WTC11 (cell line): ENCODE results near the gene AQP11. TPM values are rescaled to one million over a fixed set of nuclear protein-coding genes. Genes with fewer than 3 reads are reported as not detected.
A peak's percentile ranks its signal among the peaks of the same experiment; 100 is the strongest.

Experiments used
- ATAC-seq: fragments of 200-7000 bp; cut with Tn5 transposase; 2 replicates; pipeline ENCODE4 v1.10.0; 2021; ENCODE audit warnings: mild to moderate bottlenecking, moderate library complexity
- CTCF ChIA-PET: fragments of 300-600 bp; sonication (Branson Sonifier 250); formaldehyde crosslinking; loops from one replicate; lab custom pipeline; 2021; ENCODE audit warnings: antibody characterized with exemption; lab: Charles Lee
- POLR2A ChIA-PET: fragments of 350-600 bp; sonication (Branson Sonifier 250); formaldehyde crosslinking; loops from one replicate; lab custom pipeline; 2021; ENCODE audit warnings: antibody characterized with exemption; lab: Charles Lee
- DNase-seq: peaks from one replicate; pipeline ENCODE4 v3.0.0; 2021; ENCODE audit warnings: low spot score
- H3K27ac Mint-ChIP-seq: 2 replicates; pipeline ENCODE4 v1.8.0; 2021; ENCODE audit warnings: mixed read lengths
- H3K27me3 Mint-ChIP-seq: 2 replicates; pipeline ENCODE4 v1.8.0; 2021; ENCODE audit warnings: low read depth, mild to moderate bottlenecking, moderate library complexity, mixed read lengths
- H3K36me3 Mint-ChIP-seq: 2 replicates; pipeline ENCODE4 v1.8.0; 2021; ENCODE audit warnings: mixed read lengths
- H3K4me1 Mint-ChIP-seq: 2 replicates; pipeline ENCODE4 v1.8.0; 2022; ENCODE audit warnings: mixed read lengths
- H3K4me3 Mint-ChIP-seq: 2 replicates; pipeline ENCODE4 v1.8.0; 2021; ENCODE audit warnings: mild to moderate bottlenecking, moderate library complexity, mixed read lengths
- H3K9me3 Mint-ChIP-seq: 2 replicates; pipeline ENCODE4 v1.8.0; 2021; ENCODE audit warnings: mixed read lengths
- ELF4 ChIP-seq: sonication (generic); formaldehyde crosslinking; IDR thresholded peaks from 2 replicates; pipeline ENCODE4 v1.8.1; 2022; ENCODE audit warnings: low read depth, mild to moderate bottlenecking, moderate library complexity, missing genetic modification reagents
- ESRRA ChIP-seq: sonication (generic); formaldehyde crosslinking; IDR thresholded peaks from 2 replicates; pipeline ENCODE4 v1.8.1; 2022; ENCODE audit warnings: mild to moderate bottlenecking, missing genetic modification reagents, borderline replicate concordance
- GRHL2 ChIP-seq: fragments of 250-450 bp; sonication (Bioruptor Pico); IDR thresholded peaks from 2 replicates; pipeline ENCODE4 v1.8.0; 2022; ENCODE audit warnings: mild to moderate bottlenecking, moderate library complexity; ENCODE audit not compliant: insufficient replicate concordance, severe bottlenecking
- JUN ChIP-seq: sonication (generic); formaldehyde crosslinking; IDR thresholded peaks from 2 replicates; pipeline ENCODE4 v1.8.0; 2023; ENCODE audit warnings: mild to moderate bottlenecking, missing genetic modification reagents
- MYBL2 ChIP-seq: sonication (generic); formaldehyde crosslinking; IDR thresholded peaks from 2 replicates; pipeline ENCODE4 v1.8.1; 2023; ENCODE audit warnings: mild to moderate bottlenecking, moderate library complexity, missing genetic modification reagents
- NFYB ChIP-seq: sonication (generic); formaldehyde crosslinking; conservative IDR thresholded peaks from 2 replicates; pipeline ENCODE4 v1.8.0; 2022; ENCODE audit warnings: low read depth, missing genetic modification reagents
- SP1 ChIP-seq: sonication (generic); formaldehyde crosslinking; conservative IDR thresholded peaks from 2 replicates; pipeline ENCODE4 v1.8.1; 2022; ENCODE audit warnings: missing genetic modification reagents
- TCF7 ChIP-seq: sonication (generic); formaldehyde crosslinking; IDR thresholded peaks from 2 replicates; pipeline ENCODE4 v1.8.0; 2022; ENCODE audit warnings: mild to moderate bottlenecking, low read depth, missing genetic modification reagents, moderate library complexity
- ZBTB21 ChIP-seq: sonication (generic); formaldehyde crosslinking; IDR thresholded peaks from 2 replicates; pipeline ENCODE4 v1.8.1; 2023; ENCODE audit warnings: mild to moderate bottlenecking, missing genetic modification reagents, borderline replicate concordance
- ZNF396 ChIP-seq: fragments of 250-450 bp; sonication (Bioruptor Pico); IDR thresholded peaks from 2 replicates; pipeline ENCODE4 v1.8.0; 2021; ENCODE audit warnings: mild to moderate bottlenecking, moderate library complexity, borderline replicate concordance
- total RNA-seq: library from RNA; stranded (reverse); gene quantifications from 3 replicates; pipeline ENCODE4 v1.2.3, GENCODE V29; 2021
- TF ChIP-seq, protein P1 (sequence below): sonication (generic); formaldehyde crosslinking; IDR thresholded peaks from 2 replicates; pipeline ENCODE4 v1.8.1; 2022; ENCODE audit warnings: mild to moderate bottlenecking, moderate library complexity, missing genetic modification reagents
- TF ChIP-seq, protein P2 (sequence below): sonication (generic); formaldehyde crosslinking; conservative IDR thresholded peaks from 2 replicates; pipeline ENCODE4 v1.8.1; 2023; ENCODE audit warnings: mild to moderate bottlenecking, low read depth, missing genetic modification reagents, moderate library complexity
- TF ChIP-seq, protein P3 (sequence below): sonication (generic); formaldehyde crosslinking; IDR thresholded peaks from 2 replicates; pipeline ENCODE4 v1.8.1; 2023; ENCODE audit warnings: mild to moderate bottlenecking, moderate library complexity, missing genetic modification reagents
- TF ChIP-seq, protein P4 (sequence below): sonication (generic); formaldehyde crosslinking; IDR thresholded peaks from 2 replicates; pipeline ENCODE4 v1.8.1; 2023; ENCODE audit warnings: mild to moderate bottlenecking, missing genetic modification reagents, borderline replicate concordance
- TF ChIP-seq, protein P5 (sequence below): fragments of 250-450 bp; sonication (Bioruptor Pico); IDR thresholded peaks from 2 replicates; pipeline ENCODE4 v1.9.0; 2021; ENCODE audit warnings: mild to moderate bottlenecking, borderline replicate concordance

Gene AQP11
- total RNA-seq, 1 experiment from 2014 or later: 1.2 TPM

DNA sequence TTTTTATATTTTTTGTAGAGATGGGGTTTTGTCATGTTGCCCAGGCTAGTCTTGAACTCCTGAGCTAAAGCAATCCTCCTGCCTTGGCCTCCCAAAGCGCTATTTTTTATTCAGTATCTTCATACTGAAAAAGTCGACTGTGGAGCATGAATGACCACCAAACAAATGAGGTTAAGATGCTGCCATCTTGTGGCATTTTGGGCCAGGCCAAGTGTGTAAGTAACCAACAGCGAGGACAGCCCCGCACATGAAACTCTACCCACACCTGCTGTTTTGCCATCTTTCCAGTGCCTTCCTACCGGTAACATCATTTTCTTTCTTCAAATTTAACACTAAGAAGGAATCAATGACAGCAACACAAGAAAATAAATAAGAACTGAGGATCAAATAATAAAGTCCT, 32.2 kb upstream of the AQP11 start (continued):
- TF ChIP-seq, protein P1, sequence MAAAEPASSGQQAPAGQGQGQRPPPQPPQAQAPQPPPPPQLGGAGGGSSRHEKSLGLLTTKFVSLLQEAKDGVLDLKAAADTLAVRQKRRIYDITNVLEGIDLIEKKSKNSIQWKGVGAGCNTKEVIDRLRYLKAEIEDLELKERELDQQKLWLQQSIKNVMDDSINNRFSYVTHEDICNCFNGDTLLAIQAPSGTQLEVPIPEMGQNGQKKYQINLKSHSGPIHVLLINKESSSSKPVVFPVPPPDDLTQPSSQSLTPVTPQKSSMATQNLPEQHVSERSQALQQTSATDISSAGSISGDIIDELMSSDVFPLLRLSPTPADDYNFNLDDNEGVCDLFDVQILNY: no peak
- TF ChIP-seq ZNF396: no peak

DNA sequence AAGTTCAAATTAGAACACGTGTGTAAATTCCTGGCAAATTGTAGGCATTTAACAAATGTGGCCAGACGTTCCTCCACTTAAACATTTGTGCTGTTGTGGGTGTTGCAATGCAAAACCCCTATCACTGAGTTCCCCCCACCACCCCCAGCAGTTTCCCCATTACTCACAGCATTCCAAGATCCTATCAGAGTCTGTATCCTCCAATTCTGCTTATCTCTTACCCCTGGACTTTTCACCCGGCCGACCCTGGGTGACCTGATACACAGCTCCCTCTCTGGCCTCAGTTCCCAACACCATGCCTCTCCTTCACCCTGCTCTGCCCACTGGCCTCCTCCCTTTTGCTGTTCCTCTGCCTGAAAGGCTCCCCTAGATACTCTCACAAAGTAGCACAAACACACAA, 31.4 kb upstream of the AQP11 start:
- no peak for DNase-seq
- Mint-ChIP-seq H3K36me3 (no peaks in the 10 kb centered on the region), H3K4me3 (no peak overlapping the region), H3K4me1 (no peaks in the 10 kb centered on the region), H3K27ac (peak overlapping the region; percentile 0; the same call in 1 of the 2 replicates), H3K9me3 (peaks cover 9% of the 10 kb centered on the region; the same call in 1 of the 2 replicates), H3K27me3 (no peaks in the 10 kb centered on the region)
- POLR2A ChIA-PET: no interaction called here
- CTCF ChIA-PET: interaction anchor here (1.2 to 1.8 kb wide), 6 partner anchors 11 to 366 kb away, joined by 3 to 7 read pairs (median 5); no protein-coding TSS in a partner anchor
- TF ChIP-seq ZBTB21 (CRISPR knock-in tag) (no peak), NFYB (CRISPR knock-in tag) (no peak), ELF4 (CRISPR knock-in tag) (no peak), JUN (CRISPR knock-in tag) (no peak), ZNF396 (no peak)
- TF ChIP-seq, protein P2, sequence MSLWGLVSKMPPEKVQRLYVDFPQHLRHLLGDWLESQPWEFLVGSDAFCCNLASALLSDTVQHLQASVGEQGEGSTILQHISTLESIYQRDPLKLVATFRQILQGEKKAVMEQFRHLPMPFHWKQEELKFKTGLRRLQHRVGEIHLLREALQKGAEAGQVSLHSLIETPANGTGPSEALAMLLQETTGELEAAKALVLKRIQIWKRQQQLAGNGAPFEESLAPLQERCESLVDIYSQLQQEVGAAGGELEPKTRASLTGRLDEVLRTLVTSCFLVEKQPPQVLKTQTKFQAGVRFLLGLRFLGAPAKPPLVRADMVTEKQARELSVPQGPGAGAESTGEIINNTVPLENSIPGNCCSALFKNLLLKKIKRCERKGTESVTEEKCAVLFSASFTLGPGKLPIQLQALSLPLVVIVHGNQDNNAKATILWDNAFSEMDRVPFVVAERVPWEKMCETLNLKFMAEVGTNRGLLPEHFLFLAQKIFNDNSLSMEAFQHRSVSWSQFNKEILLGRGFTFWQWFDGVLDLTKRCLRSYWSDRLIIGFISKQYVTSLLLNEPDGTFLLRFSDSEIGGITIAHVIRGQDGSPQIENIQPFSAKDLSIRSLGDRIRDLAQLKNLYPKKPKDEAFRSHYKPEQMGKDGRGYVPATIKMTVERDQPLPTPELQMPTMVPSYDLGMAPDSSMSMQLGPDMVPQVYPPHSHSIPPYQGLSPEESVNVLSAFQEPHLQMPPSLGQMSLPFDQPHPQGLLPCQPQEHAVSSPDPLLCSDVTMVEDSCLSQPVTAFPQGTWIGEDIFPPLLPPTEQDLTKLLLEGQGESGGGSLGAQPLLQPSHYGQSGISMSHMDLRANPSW: no peak
- no peak for ATAC-seq

DNA sequence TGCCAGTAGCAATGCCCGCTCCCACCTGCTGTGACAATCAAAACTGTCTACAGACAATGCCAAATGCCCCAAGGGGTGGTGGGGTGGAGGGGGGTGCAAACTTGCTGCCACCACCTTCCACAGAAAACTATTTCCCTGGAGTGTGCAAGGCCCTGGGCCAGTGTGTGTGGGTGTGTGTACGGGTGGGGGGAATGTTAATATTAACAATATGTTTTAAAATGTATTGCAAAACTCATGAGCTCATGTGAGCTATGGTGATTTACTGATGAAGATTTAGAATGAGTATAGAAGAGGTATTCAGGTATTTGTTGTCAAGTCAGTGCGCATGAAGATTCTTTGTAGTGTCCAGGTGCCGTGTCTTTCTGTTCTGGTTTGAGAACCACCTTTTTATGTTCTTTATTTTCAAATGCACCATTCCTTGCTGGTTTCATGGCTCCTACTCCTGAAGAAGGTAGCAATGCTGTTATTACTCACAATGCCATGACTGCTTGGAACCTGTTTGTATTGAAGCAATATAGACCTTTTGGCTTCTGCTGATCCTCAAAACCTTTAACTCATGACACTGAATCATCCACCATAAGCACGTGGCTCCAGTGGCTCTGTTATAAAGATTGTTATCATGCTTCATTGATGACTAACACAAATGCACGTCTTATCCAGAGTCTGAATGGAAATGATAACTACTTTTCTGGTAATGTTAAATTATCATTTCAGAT, 29.9 kb upstream of the AQP11 start:
- no peaks in the 10 kb centered on the region; the same call in 1 of the 2 replicates for H3K27me3 Mint-ChIP-seq
- ChIA-PET CTCF (interaction anchor here (0.7 kb wide), 1 partner anchor 364 kb away, joined by 3 read pairs; no protein-coding TSS in a partner anchor), POLR2A (no interaction called here)
- H3K9me3 Mint-ChIP-seq: peaks cover 12% of the 10 kb centered on the region; the same call in 1 of the 2 replicates
- no peaks in the 10 kb centered on the region for H3K4me1 Mint-ChIP-seq
- no peak overlapping the region for H3K4me3 Mint-ChIP-seq
- no peak for DNase-seq
- ATAC-seq: no peak
- no peaks in the 10 kb centered on the region for H3K36me3 Mint-ChIP-seq
- H3K27ac Mint-ChIP-seq: no peak overlapping the region
- TF ChIP-seq ESRRA (CRISPR knock-in tag) (no peak), SP1 (CRISPR knock-in tag) (no peak), MYBL2 (CRISPR knock-in tag) (no peak), GRHL2 (CRISPR knock-in tag) (no peak), TCF7 (CRISPR knock-in tag) (no peak), ELF4 (CRISPR knock-in tag) (no peak)
- TF ChIP-seq, protein P3, sequence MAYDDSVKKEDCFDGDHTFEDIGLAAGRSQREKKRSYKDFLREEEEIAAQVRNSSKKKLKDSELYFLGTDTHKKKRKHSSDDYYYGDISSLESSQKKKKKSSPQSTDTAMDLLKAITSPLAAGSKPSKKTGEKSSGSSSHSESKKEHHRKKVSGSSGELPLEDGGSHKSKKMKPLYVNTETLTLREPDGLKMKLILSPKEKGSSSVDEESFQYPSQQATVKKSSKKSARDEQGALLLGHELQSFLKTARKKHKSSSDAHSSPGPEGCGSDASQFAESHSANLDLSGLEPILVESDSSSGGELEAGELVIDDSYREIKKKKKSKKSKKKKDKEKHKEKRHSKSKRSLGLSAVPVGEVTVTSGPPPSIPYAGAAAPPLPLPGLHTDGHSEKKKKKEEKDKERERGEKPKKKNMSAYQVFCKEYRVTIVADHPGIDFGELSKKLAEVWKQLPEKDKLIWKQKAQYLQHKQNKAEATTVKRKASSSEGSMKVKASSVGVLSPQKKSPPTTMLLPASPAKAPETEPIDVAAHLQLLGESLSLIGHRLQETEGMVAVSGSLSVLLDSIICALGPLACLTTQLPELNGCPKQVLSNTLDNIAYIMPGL: no peak
- TF ChIP-seq, protein P4, sequence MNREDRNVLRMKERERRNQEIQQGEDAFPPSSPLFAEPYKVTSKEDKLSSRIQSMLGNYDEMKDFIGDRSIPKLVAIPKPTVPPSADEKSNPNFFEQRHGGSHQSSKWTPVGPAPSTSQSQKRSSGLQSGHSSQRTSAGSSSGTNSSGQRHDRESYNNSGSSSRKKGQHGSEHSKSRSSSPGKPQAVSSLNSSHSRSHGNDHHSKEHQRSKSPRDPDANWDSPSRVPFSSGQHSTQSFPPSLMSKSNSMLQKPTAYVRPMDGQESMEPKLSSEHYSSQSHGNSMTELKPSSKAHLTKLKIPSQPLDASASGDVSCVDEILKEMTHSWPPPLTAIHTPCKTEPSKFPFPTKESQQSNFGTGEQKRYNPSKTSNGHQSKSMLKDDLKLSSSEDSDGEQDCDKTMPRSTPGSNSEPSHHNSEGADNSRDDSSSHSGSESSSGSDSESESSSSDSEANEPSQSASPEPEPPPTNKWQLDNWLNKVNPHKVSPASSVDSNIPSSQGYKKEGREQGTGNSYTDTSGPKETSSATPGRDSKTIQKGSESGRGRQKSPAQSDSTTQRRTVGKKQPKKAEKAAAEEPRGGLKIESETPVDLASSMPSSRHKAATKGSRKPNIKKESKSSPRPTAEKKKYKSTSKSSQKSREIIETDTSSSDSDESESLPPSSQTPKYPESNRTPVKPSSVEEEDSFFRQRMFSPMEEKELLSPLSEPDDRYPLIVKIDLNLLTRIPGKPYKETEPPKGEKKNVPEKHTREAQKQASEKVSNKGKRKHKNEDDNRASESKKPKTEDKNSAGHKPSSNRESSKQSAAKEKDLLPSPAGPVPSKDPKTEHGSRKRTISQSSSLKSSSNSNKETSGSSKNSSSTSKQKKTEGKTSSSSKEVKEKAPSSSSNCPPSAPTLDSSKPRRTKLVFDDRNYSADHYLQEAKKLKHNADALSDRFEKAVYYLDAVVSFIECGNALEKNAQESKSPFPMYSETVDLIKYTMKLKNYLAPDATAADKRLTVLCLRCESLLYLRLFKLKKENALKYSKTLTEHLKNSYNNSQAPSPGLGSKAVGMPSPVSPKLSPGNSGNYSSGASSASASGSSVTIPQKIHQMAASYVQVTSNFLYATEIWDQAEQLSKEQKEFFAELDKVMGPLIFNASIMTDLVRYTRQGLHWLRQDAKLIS (CRISPR knock-in tag): no peak
- TF ChIP-seq, protein P1: no peak
- TF ChIP-seq, protein P5, sequence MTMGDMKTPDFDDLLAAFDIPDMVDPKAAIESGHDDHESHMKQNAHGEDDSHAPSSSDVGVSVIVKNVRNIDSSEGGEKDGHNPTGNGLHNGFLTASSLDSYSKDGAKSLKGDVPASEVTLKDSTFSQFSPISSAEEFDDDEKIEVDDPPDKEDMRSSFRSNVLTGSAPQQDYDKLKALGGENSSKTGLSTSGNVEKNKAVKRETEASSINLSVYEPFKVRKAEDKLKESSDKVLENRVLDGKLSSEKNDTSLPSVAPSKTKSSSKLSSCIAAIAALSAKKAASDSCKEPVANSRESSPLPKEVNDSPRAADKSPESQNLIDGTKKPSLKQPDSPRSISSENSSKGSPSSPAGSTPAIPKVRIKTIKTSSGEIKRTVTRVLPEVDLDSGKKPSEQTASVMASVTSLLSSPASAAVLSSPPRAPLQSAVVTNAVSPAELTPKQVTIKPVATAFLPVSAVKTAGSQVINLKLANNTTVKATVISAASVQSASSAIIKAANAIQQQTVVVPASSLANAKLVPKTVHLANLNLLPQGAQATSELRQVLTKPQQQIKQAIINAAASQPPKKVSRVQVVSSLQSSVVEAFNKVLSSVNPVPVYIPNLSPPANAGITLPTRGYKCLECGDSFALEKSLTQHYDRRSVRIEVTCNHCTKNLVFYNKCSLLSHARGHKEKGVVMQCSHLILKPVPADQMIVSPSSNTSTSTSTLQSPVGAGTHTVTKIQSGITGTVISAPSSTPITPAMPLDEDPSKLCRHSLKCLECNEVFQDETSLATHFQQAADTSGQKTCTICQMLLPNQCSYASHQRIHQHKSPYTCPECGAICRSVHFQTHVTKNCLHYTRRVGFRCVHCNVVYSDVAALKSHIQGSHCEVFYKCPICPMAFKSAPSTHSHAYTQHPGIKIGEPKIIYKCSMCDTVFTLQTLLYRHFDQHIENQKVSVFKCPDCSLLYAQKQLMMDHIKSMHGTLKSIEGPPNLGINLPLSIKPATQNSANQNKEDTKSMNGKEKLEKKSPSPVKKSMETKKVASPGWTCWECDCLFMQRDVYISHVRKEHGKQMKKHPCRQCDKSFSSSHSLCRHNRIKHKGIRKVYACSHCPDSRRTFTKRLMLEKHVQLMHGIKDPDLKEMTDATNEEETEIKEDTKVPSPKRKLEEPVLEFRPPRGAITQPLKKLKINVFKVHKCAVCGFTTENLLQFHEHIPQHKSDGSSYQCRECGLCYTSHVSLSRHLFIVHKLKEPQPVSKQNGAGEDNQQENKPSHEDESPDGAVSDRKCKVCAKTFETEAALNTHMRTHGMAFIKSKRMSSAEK (CRISPR knock-in tag): no peak
